Motor neuron (in vitro differentiated cells): ENCODE results near the gene SMARCD1. TPM values are rescaled to one million over a fixed set of nuclear protein-coding genes. Genes with fewer than 3 reads are reported as not detected.

Source experiments
- ATAC-seq, 8 experiments: fragments of 200-7000 bp; cut with Tn5 transposase; replicated peaks in 6 of 8; 2 replicates each; pipeline ENCODE4 v1.8.0; 2021; ENCODE audit warnings: mild to moderate bottlenecking in 8 of 8, moderate library complexity in 8 of 8
- H3K27ac ChIP-seq, 2 donors: fragments of 250-450 bp; sonication (Bioruptor Pico); 2 replicates each; pipeline ENCODE4 v1.9.0; 2021; ENCODE audit warnings: antibody characterized with exemption in 2 of 2, mild to moderate bottlenecking in 2 of 2, moderate library complexity in 1 of 2
- H3K4me1 ChIP-seq, 2 donors: fragments of 250-450 bp; sonication (Bioruptor Pico); replicated peaks in 1 of 2; 2 replicates each; pipeline ENCODE4 v1.6.1; 2021; ENCODE audit warnings: antibody characterized with exemption in 2 of 2, mild to moderate bottlenecking in 2 of 2, moderate library complexity in 1 of 2
- H3K4me3 ChIP-seq, 5 donors: fragments of 250-450 bp; sonication (Bioruptor Pico); 2 replicates each; pipeline ENCODE4 v1.9.0; 2021; ENCODE audit warnings: antibody characterized with exemption in 5 of 5, mild to moderate bottlenecking in 5 of 5, moderate library complexity in 4 of 5
- WGBS, 10 experiments: fragments of 450-650 bp; shearing (Covaris generic); methylation state at CpG; one replicate each; pipeline ENCODE4 v1.0.0; 2022; 5-methylcytosine and 5-hydroxymethylcytosine counted together
- in situ Hi-C, 9 experiments: fragments of 400-800 bp; cut with MboI; loops; one replicate each; pipeline ENCODE4 v1.15.0; 2021; ENCODE audit warnings: low sequenced_read_pairs in 9 of 9, low pct_unique_long_range_greater_than_20kb in 2 of 9; ENCODE audit not compliant: unreplicated experiment in 9 of 9
- total RNA-seq, 8 experiments: library from RNA; unstranded; fragments of 300-600 nt; gene quantifications; 2 replicates each; pipeline versions ENCODE4 v1.2.3 to v1.2.4, GENCODE V29; 2022

Gene SMARCD1
- total RNA-seq, result 100 to 1,000 TPM in 1 of 8 experiments, 10 to 100 TPM in 7; 18.1 to 117 (median 65.4) TPM

GRCh38 chr12:50084775-50085614 lies at the start of gene SMARCD1:
Gene SMARCD1 (plus strand): TSS chr12:50085342. CDS start chr12:50085370, 28 bp downstream.
- in situ Hi-C loops, result loop anchor here in 1 of 9 experiments (10.0 kb wide), 1 partner anchor 90 kb away; no protein-coding TSS in a partner anchor
- WGBS, 10 experiments, result 0 to 8% (median 0%) methylated on average over 1 to 15 of the region's 69 CpGs
- Histone ChIP-seq H3K4me3 (peak within 1 kb of the TSS; percentile 76 to 97 (median 85)), H3K4me1 (peaks cover 8 to 24% of the 10 kb centered on the region in 2 donors), H3K27ac (peak within 1 kb of the TSS; percentile 97)
- peak; percentile 82 to 98 (median 96) for ATAC-seq

GRCh38 chr12:50038336-50038735 lies 46.8 kb upstream of the SMARCD1 start:
- no peak overlapping the region for H3K4me3 ChIP-seq
- peaks cover 11 to 18% of the 10 kb centered on the region in 2 donors for H3K4me1 ChIP-seq
- H3K27ac ChIP-seq, result no peak overlapping the region
- in situ Hi-C loops, result no loop called here
- WGBS, 10 experiments, result 33 to 100% (median 90%) methylated on average over 1 to 3 of the region's 4 CpGs; no CpG with 5 or more reads in 2 of the 10 experiments
- ATAC-seq, result no peak

- ATAC-seq, result peak; percentile 75 to 99 (median 92)
- Histone ChIP-seq H3K4me1 (peaks cover 11 to 18% of the 10 kb centered on the region in 2 donors), H3K4me3 (no peak overlapping the region), H3K27ac (no peak overlapping the region)
- WGBS, 10 experiments, result 0 to 60% (median 47%) methylated on average over 1 to 6 of the region's 9 CpGs; no CpG with 5 or more reads in 4 of the 10 experiments
- in situ Hi-C loops, result no loop called here
Observed at GRCh38 chr12:50039151-50039835, 45.8 kb upstream of the SMARCD1 start.

GRCh38 chr12:50040657-50041056 lies 44.5 kb upstream of the SMARCD1 start:
- Histone ChIP-seq H3K27ac (peak overlapping the region; percentile 24 to 31), H3K4me1 (peaks cover 11 to 18% of the 10 kb centered on the region in 2 donors), H3K4me3 (no peak overlapping the region)
- in situ Hi-C loops, result no loop called here
- no peak for ATAC-seq
- WGBS, 10 experiments, result 59 to 100% (median 81%) methylated on average over 1 to 3 of the region's 4 CpGs; no CpG with 5 or more reads in 6 of the 10 experiments

- in situ Hi-C loops, result no loop called here
- peak in 5 of 8 experiments; percentile 20 to 60 (median 31) for ATAC-seq
- WGBS, 10 experiments, result 60 to 100% (median 79%) methylated on average over 1 to 9 of the region's 15 CpGs; no CpG with 5 or more reads in 2 of the 10 experiments
- peak overlapping the region; percentile 24 to 31 for H3K27ac ChIP-seq
- H3K4me1 ChIP-seq, result peaks cover 11 to 18% of the 10 kb centered on the region in 2 donors
- no peak overlapping the region for H3K4me3 ChIP-seq
Observed at GRCh38 chr12:50041062-50041860, 43.9 kb upstream of the SMARCD1 start.

- WGBS, 10 experiments, result 17 to 83% (median 64%) methylated on average over 1 to 4 of the region's 5 CpGs; no CpG with 5 or more reads in 4 of the 10 experiments
- Histone ChIP-seq H3K4me3 (no peak overlapping the region), H3K27ac (no peak overlapping the region), H3K4me1 (peaks cover 11 to 18% of the 10 kb centered on the region in 2 donors)
- in situ Hi-C loops, result no loop called here
- ATAC-seq, result no peak
Observed at GRCh38 chr12:50041962-50042361, 43.2 kb upstream of the SMARCD1 start.

GRCh38 chr12:50042693-50043092 lies 42.4 kb upstream of the SMARCD1 start:
- H3K4me1 ChIP-seq, result peaks cover 11 to 18% of the 10 kb centered on the region in 2 donors
- in situ Hi-C loops, result no loop called here
- ATAC-seq, result no peak
- H3K4me3 ChIP-seq, result no peak overlapping the region
- H3K27ac ChIP-seq, result no peak overlapping the region
- WGBS, 10 experiments, result 0 to 100% (median 80%) methylated on average over 1 to 6 of the region's 6 CpGs

GRCh38 chr12:50043308-50043707 lies 41.8 kb upstream of the SMARCD1 start:
- 83 to 100% (median 92%) methylated on average over 1 to 2 of the region's 2 CpGs; no CpG with 5 or more reads in 5 of the 10 experiments for WGBS, 10 experiments
- H3K27ac ChIP-seq, result no peak overlapping the region
- H3K4me3 ChIP-seq, result no peak overlapping the region
- peaks cover 11 to 18% of the 10 kb centered on the region in 2 donors for H3K4me1 ChIP-seq
- in situ Hi-C loops, result no loop called here
- no peak for ATAC-seq

GRCh38 chr12:50043854-50044253 lies 41.3 kb upstream of the SMARCD1 start:
- in situ Hi-C loops, result no loop called here
- Histone ChIP-seq H3K27ac (no peak overlapping the region), H3K4me1 (peaks cover 11 to 18% of the 10 kb centered on the region in 2 donors), H3K4me3 (no peak overlapping the region)
- ATAC-seq, result no peak
- WGBS, 10 experiments, result 38 to 89% (median 60%) methylated on average over 1 to 6 of the region's 6 CpGs; no CpG with 5 or more reads in 3 of the 10 experiments

GRCh38 chr12:50047693-50048250 lies 37.4 kb upstream of the SMARCD1 start:
- in situ Hi-C loops, result no loop called here
- Histone ChIP-seq H3K4me3 (no peak overlapping the region), H3K27ac (no peak overlapping the region), H3K4me1 (peaks cover 16 to 17% of the 10 kb centered on the region in 2 donors)
- 57 to 100% (median 77%) methylated on average over 2 to 7 of the region's 7 CpGs for WGBS, 10 experiments
- ATAC-seq, result no peak

- 77 to 100% (median 94%) methylated on average over 1 to 3 of the region's 3 CpGs for WGBS, 10 experiments
- no peak overlapping the region for H3K27ac ChIP-seq
- H3K4me1 ChIP-seq, result peaks cover 16 to 17% of the 10 kb centered on the region in 2 donors
- ATAC-seq, result no peak
- H3K4me3 ChIP-seq, result no peak overlapping the region
- in situ Hi-C loops, result loop anchor here in 8 of 9 experiments (5.0 to 25.0 kb wide), 5 partner anchors 75 to 187 kb away; partner anchors contain the start of genes AQP6 (in 5 of the 8), AQP5 (in 4 of the 8) and AQP2 (in 3 of the 8)
Observed at GRCh38 chr12:50049254-50050118, 35.7 kb upstream of the SMARCD1 start.
